NCI-H1048 (cell line): Measurements from ENCODE around the gene PDE8A.
"Not testable (repeated sequence)": the region's sequence is repeated elsewhere in the genome, so short reads cannot be mapped to it uniquely, and the experiment has no call there.

Source experiments
- DNase-seq: peaks from one replicate; lab custom pipeline; 2025; lab: John Stamatoyannopoulos, UW

Gene PDE8A

GRCh38 chr15:85010071-85010385 is 28.4 kb downstream of the PDE8A start:
- DNase-seq = no peak

DNA sequence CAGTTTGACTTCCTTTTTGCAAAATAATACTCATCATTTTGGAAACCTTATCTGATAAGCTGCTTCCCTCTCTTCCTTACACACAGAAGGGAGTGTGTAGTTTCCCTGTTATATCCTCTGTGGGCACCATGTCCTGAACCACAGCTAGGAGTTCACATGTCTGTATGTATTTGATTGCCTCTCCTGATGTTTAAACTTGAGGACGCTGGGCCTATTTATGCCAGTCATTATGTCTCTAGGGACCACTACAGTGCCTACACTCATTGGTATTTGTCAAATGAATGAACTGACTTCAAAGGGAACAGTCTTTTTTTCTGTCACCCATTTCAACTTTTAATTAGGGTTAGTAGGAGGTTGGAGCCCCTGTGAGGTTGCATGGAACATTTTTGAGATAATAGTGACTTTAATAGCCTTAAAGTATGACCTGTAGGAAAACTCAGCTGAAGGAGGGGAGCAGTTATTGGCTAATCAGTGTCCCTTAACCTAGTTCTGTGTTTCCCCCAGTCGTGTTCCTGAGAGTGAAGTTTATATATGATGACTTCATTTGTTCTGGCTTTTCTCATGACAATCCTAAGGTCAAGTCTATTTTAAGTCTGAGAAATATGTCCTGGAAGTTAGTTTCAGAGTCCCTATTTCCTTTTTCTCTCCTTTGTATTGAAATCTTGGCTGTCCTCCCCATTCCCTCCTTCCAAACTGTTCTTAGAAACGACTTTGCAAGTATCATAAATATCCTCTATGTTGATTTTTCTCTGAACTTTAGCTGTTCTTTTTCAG is 28.9 kb downstream of the PDE8A start:
- DNase-seq = no peak

DNA sequence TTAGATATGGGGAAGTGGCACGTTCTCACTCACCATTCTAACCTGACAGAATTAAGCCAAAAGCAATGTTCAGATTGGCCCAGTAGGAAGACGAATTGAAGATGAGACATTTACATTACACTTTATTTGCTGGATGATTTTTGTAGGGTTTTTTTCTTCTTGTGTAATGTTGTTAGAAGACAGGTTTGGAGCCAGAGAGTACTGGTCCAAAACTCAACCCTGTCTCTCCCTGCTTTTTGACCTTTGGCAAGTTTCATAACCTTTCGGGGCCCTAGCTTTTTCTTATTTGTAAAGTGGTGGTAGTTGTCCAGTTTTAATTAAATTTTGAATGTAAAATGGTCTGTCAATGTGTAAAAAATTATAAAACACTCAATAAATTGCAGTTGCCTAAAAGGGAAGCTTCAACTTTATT is 29.5 kb downstream of the PDE8A start:
- DNase-seq = no peak

DNA sequence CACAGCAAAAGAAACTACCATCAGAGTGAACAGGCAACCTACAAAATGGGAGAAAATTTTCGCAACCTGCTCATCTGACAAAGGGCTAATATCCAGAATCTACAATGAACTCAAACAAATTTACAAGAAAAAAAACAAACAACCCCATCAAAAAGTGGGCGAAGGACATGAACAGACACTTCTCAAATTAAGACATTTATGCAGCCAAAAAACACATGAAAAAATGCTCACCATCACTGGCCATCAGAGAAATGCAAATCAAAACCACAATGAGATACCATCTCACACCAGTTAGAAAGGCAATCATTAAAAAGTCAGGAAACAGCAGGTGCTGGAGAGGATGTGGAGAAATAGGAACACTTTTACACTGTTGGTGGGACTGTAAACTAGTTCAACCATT is 30.1 kb downstream of the PDE8A start:
- not testable (repeated sequence) for DNase-seq

GRCh38 chr15:85013785-85014184 is 32.1 kb downstream of the PDE8A start:
- DNase-seq = no peak

- no peak for DNase-seq
These were observed 33.3 kb downstream of the PDE8A start for GRCh38 chr15:85014932-85015331.

DNA sequence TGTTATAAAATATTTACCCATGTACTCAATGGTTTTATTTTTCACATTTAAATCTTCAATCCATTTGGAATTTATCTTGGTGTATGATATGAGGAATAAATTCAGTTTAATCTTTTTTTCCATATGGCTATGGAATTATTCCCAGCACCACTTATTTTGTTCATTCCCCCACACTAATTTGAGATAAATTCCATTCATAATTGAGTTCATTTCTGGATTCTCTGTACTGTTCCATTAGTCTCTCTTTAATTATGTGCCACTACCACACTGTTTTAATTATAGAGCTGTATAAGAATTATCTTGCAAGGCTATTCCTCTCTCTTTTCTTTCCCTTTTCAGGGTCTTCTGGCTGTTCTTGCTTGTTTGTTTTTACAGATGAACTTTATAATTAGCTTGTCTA is 34.6 kb downstream of the PDE8A start:
- no peak for DNase-seq

DNA sequence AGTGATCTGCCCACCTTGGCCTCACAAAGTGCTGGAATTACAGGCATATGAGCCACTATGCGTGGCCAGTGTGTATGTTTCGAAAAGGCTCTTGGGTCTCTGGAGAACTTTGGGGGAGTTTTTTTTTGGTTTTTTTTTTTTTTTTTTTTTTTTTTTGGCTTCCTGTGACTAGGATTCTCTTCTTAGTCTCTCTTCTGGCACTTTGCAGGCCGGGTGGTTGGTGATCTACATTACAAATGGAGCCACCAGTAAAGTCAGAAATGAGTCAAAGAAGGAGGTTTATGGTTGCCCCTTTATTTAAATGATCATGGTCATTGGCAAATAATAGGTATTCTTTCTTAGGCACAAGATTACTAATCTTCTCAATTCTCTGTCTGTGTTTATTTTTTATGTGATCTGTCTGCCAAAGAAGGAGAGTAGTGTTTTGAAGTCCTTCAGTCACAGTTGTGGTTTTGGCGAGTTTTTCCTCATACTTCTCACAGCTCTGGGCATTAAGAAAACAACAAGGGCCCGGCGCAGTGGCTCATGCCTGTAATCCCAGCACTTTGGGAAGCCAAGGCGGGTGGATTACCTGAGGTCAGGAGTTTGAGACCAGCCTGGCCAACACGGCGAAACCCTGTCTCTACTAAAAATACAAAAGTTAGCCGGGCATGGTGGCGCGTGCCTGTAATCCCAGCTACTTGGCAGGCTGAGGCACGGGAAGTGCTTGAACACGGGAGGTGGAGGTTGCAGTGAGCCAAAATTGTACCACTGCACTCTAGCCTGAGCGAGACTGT is 38.3 kb downstream of the PDE8A start:
- DNase-seq = no peak

GRCh38 chr15:85021409-85021808 is 39.8 kb downstream of the PDE8A start:
- DNase-seq = no peak

DNA sequence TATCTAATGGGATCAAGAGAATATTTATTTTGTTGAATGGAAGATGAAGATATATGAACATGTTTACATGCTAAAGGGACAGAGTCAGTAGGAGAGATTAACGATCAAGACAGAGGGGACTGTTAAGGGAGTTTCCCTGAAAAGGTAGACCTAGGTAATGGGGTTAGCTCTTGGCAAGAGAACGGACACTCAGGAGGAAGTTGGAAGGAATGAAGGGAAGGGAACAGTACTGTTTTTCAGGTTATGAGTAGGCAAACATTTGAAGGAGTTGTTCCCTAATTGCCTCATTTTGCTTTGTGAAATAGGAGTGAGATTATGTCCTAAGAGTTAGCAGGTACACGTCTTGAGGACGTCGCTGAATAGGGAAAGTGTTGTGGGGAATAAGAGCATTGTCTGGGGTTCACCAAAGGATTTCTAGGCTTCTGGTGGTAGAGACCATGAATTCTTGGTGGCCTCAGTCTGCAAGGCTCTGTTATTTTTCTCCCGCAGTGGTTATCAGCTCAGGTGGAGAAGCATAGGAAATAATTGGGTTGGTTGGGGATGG is 41.3 kb downstream of the PDE8A start:
- DNase-seq = no peak

GRCh38 chr15:85024003-85024402 is 42.3 kb downstream of the PDE8A start:
- DNase-seq = no peak

GRCh38 chr15:85024509-85025336 is 43.1 kb downstream of the PDE8A start:
- no peak for DNase-seq

- DNase-seq = no peak
These were observed 44.0 kb downstream of the PDE8A start for GRCh38 chr15:85025516-85026251.

- DNase-seq = no peak
These were observed 44.8 kb downstream of the PDE8A start for GRCh38 chr15:85026304-85027032.

GRCh38 chr15:85027033-85027380 is 45.4 kb downstream of the PDE8A start:
- no peak for DNase-seq

- DNase-seq = no peak
These were observed 45.8 kb downstream of the PDE8A start for GRCh38 chr15:85027421-85027820.

GRCh38 chr15:85028416-85028815 is 46.8 kb downstream of the PDE8A start:
- DNase-seq = no peak

- no peak for DNase-seq
These were observed 47.6 kb downstream of the PDE8A start for GRCh38 chr15:85029221-85029620.

DNA sequence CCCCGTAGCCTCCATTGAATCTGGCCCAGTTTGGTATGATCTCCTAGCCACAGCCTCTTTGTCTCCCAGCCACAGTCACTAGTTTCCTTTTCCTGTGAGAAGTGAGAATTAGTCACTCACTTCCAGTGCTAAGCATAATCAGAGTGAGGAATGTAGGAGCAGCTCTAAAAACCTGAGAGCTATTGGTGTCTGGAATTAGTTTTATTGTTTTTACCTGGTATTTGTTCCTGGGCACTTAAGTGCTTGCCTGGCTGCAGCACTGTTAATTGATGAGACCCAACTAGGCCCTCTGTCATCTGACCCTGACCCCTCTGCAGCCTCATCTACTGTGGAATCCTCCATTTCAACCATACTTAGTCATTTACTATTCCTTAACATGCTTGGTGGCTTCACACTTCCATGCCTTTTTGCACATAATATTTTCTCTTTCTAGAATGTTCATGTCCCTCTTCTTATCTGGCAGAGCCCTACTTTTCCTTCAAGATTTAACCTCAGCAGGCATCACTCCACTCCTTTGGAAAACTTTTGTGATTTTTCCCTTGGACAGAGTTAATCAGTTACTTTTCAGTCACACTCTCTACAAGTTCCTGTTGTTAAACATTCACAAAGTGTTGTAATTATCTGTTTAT is 48.8 kb downstream of the PDE8A start:
- DNase-seq = no peak

DNA sequence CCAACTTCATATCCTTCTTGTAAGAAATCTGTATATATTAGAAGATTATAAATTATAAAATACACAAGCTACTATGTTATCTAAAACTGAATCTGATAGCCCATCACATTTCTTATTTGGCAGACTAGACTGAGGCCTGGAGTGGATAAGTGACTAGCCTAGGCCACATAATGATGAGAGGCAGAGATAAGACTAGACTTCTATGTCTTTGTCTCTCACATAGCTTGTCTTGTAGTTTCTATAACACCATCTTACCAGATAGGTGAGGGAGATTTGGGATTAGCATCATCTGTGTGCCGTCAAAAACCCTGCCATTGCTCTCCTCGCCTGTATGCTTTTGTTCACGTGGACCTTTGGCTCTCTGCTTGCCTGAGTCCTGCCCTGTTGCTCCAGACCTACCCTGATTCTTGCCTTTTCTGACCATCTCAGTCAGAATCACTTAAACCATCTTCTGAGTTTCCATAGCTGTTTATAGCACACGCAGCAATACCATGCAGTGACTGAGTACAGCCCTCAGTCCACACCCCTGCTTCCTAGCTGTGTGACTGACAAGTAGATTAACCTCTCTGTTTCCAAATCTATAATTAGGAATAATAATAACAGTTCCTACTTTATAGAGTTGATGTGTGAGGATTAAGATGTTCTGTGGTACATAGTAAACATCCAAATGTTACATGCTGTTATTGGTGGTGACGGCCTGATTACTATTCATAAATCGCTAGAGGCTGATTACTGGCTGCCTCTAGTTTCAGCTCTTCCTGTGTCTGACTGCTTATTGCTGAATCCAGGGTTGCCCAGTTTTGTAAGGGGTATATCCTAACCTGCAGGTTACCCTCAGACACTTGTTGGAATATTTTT is 49.7 kb downstream of the PDE8A start:
- no peak for DNase-seq
